ENCODE data around the gene ANXA4.

DNA sequence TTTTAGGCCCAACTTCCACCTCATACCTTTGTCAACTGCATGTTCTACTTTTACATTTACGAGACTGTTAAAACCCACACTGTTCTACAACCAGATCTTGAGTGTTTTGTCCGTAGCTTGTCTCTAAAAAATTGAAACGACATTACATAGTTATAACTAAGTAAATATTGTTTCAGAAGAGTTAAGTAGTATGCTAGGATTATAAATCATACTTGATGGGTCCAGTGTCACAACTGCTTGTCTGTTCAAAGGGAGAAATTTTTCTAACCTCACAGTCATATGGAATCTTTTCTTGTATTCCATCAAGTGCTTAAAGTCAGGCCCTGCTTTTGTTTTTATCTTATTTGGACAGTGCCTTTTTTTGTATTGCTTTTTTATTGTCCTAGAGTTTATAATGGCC, 91.8 kb downstream of the ANXA4 start:
- TF ChIP-seq, protein P1, sequence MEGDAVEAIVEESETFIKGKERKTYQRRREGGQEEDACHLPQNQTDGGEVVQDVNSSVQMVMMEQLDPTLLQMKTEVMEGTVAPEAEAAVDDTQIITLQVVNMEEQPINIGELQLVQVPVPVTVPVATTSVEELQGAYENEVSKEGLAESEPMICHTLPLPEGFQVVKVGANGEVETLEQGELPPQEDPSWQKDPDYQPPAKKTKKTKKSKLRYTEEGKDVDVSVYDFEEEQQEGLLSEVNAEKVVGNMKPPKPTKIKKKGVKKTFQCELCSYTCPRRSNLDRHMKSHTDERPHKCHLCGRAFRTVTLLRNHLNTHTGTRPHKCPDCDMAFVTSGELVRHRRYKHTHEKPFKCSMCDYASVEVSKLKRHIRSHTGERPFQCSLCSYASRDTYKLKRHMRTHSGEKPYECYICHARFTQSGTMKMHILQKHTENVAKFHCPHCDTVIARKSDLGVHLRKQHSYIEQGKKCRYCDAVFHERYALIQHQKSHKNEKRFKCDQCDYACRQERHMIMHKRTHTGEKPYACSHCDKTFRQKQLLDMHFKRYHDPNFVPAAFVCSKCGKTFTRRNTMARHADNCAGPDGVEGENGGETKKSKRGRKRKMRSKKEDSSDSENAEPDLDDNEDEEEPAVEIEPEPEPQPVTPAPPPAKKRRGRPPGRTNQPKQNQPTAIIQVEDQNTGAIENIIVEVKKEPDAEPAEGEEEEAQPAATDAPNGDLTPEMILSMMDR (IDR thresholded peaks at IDR 0.05) = no peak
- no peak for TF ChIP-seq POLR2A (IDR thresholded peaks at IDR 0.05)

Measured in esophagus squamous epithelium (tissue), 4 donors.